Endothelial cell of umbilical vein (primary cell): ENCODE results near the gene ZNF587. TPM values are rescaled to one million over a fixed set of nuclear protein-coding genes. Genes with fewer than 3 reads are reported as not detected.
"Not testable (repeated sequence)": the region's sequence is repeated elsewhere in the genome, so short reads cannot be mapped to it uniquely, and the experiment has no call there.

ENCODE experiments used
- BruUV-seq: library from RNA; stranded (reverse); fragments of 400-500 nt; replicated peaks from 2 replicates; lab custom pipeline; 2021; lab: Mats Ljungman, UMichigan
- CTCF ChIA-PET: fragments of 300-600, 350-600 bp; sonication (Branson Sonifier 250); formaldehyde crosslinking; loops from one replicate; lab custom pipeline; 2021; ENCODE audit warnings: antibody characterized with exemption, inconsistent platforms; lab: Charles Lee
- POLR2A ChIA-PET: fragments of 300-600, 350-600 bp; sonication (Branson Sonifier 250); formaldehyde crosslinking; loops from one replicate; lab custom pipeline; 2021; ENCODE audit warnings: antibody characterized with exemption, inconsistent platforms; lab: Charles Lee
- DNase-seq: peaks from one replicate; pipeline ENCODE4 v3.0.0-alpha.2; 2011; ENCODE audit warnings: low read depth, low spot score
- FAIRE-seq: peaks from 2 replicates; lab custom pipeline; 2011; peaks lifted over from hg19 to GRCh38; lab: Jason Lieb, UNC
- H2AFZ ChIP-seq: 2 replicates; pipeline ENCODE4 v1.6.0; 2012; ENCODE audit warnings: low read depth, low read length, control low read depth, inconsistent platforms
- H3K27ac ChIP-seq: 2 replicates; pipeline ENCODE4 v1.5.1; 2011; ENCODE audit warnings: low read depth, mild to moderate bottlenecking, control low read depth, low read length, moderate library complexity; ENCODE audit not compliant: insufficient read depth
- H3K27me3 ChIP-seq, 2 experiments: 2 replicates each; pipeline versions ENCODE4 v1.6.0 to v1.6.1; 2011; ENCODE audit warnings: low read length in 2 of 2, mixed read lengths in 1 of 2; ENCODE audit not compliant: control insufficient read depth in 2 of 2, insufficient read depth in 2 of 2
- H3K36me3 ChIP-seq, 2 experiments: 2 replicates in 1 of 2; 3 replicates in 1 of 2; pipeline ENCODE4 v1.5.1; 2011; ENCODE audit warnings: low read length in 2 of 2, mild to moderate bottlenecking in 1 of 2, moderate library complexity in 1 of 2; ENCODE audit not compliant: control insufficient read depth in 2 of 2, insufficient read depth in 2 of 2; ENCODE audit errors: extremely low read depth in 1 of 2
- H3K4me1 ChIP-seq: 3 replicates; pipeline ENCODE4 v1.5.1; 2011; ENCODE audit warnings: mild to moderate bottlenecking, low read length; ENCODE audit not compliant: control insufficient read depth, insufficient read depth; ENCODE audit errors: extremely low read depth
- H3K4me2 ChIP-seq: 2 replicates; pipeline ENCODE4 v1.6.1; 2011; ENCODE audit warnings: low read length, control low read depth, mixed read lengths; ENCODE audit not compliant: insufficient read depth
- H3K4me3 ChIP-seq, 3 experiments: fragments of 200-600 bp in 1 of 3; sonication (generic), shearing (Covaris generic) in 1 of 3; replicated peaks in 1 of 3; 2 replicates each; pipeline ENCODE4 v1.5.1; 2011 to 2016; ENCODE audit warnings: control low read depth in 3 of 3, low read length in 3 of 3, mild to moderate bottlenecking in 2 of 3, inconsistent platforms in 1 of 3, low read depth in 1 of 3, moderate library complexity in 1 of 3; ENCODE audit not compliant: insufficient read depth in 1 of 3
- H3K79me2 ChIP-seq: 2 replicates; pipeline ENCODE4 v1.6.0; 2012; ENCODE audit warnings: low read length, inconsistent platforms; ENCODE audit not compliant: control insufficient read depth, insufficient read depth
- H3K9ac ChIP-seq: replicated peaks from 2 replicates; pipeline ENCODE3; 2011; ENCODE audit warnings: low read length, control low read depth; ENCODE audit not compliant: insufficient read depth; ENCODE audit errors: extremely low read depth
- H3K9me1 ChIP-seq: replicated peaks from 3 replicates; pipeline ENCODE4 v1.6.0; 2011; ENCODE audit warnings: mild to moderate bottlenecking, low read length; ENCODE audit not compliant: control insufficient read depth, insufficient read depth; ENCODE audit errors: extremely low read depth
- H3K9me3 ChIP-seq: replicated peaks from 2 replicates; pipeline ENCODE4 v1.5.1; 2012; ENCODE audit warnings: low read length, inconsistent platforms; ENCODE audit not compliant: control insufficient read depth, insufficient read depth
- H4K20me1 ChIP-seq: replicated peaks from 2 replicates; pipeline ENCODE3; 2011; ENCODE audit warnings: mild to moderate bottlenecking, low read length; ENCODE audit not compliant: control insufficient read depth, insufficient read depth; ENCODE audit errors: extremely low read depth
- EZH2 ChIP-seq: IDR thresholded peaks from 2 replicates; pipeline ENCODE4 v1.6.1; 2012; ENCODE audit warnings: borderline replicate concordance, low read depth, mild to moderate bottlenecking, moderate library complexity, low read length, inconsistent platforms; ENCODE audit not compliant: severe bottlenecking
- GATA2 ChIP-seq: IDR thresholded peaks from 2 replicates; pipeline ENCODE4 v1.7.0; 2011; ENCODE audit warnings: low read depth, mild to moderate bottlenecking, moderate library complexity, mixed read lengths, low read length; ENCODE audit not compliant: insufficient read length, insufficient read depth
- dilution Hi-C: fragments of 300-500 bp; cut with MboI; formaldehyde crosslinking; loops from one replicate; pipeline ENCODE4 v1.15.0; 2019; ENCODE audit warnings: low sequenced_read_pairs; ENCODE audit not compliant: extremely low pct_ligation_motif_present
- intact Hi-C: fragments of 100-400 bp; cut with micrococcal nuclease; formaldehyde crosslinking; loops from one replicate; pipeline ENCODE4 v1.10.0; 2022
- polyA plus RNA-seq, 4 experiments: library from polyadenylated mRNA; depleted of rRNA in 3 of 4; stranded (reverse) in 3 of 4; unstranded in 1 of 4; fragments of >200 nt; gene quantifications; 2 replicates each; pipeline versions ENCODE4 v1.2.1 to v1.2.3, GENCODE V29; 2011 to 2012; ENCODE audit warnings: missing spikeins in 1 of 4
- total RNA-seq: library from RNA; stranded (reverse); gene quantifications from 2 replicates; pipeline ENCODE4 v1.2.3, GENCODE V29; 2021
- TF ChIP-seq, protein P1 (sequence below): IDR thresholded peaks from 2 replicates; pipeline ENCODE4 v1.6.1; 2011; ENCODE audit not compliant: insufficient read depth, insufficient read length

ZNF587 gene
- total and polyA plus RNA-seq, 2 donors (not counting 3 experiments of a cell fraction or from before 2014, with no cell fraction given), result 13.1 to 44.0 TPM

DNA sequence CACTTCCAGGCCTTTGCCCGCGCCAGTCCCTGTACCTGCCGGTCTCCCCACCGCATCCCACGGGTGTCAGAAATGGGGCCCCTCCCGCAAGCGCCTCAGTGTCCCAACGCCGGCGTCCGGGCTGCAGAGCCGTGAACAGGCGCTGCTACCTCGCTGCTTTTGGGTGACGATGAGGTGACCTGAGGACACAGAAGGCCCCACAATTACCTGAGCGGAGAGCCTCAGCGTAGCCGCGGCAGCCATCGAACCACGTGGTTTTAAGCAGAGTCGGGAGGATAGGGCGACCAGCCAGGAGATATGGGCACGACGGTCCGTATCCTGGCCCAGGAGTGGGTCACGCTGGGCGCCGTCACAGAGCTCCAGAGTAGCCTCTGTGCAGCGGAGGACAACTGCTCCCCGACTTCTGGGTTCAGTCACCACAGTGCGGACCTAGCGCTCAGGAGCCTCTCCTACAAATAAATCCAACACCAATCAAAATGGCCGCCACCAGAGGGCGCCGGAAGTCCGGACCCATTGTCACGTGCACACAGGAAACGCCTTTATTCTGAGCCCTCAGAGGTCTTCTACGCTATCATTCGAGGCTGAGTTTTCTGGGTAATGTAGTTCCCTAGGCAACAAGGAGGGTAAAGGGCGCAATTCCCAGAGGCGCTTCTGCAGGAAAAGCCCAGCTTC, 39.0 kb downstream of the ZNF587 start, which contains the start of gene ZNF814:
TSS of gene ZNF814 (minus strand) at position 478 of the 672 bp plus-strand sequence. CDS start at position 243, 235 bp downstream.
- CTCF ChIA-PET, result no interaction called here
- H3K4me1 ChIP-seq, result peaks cover 6% of the 10 kb centered on the region
- no peaks in the 10 kb centered on the region for H3K9me1 ChIP-seq
- peak within 1 kb of the TSS in 2 of 3 experiments; percentile 52 to 62 for H3K4me3 ChIP-seq
- POLR2A ChIA-PET, result no interaction called here
- H3K4me2 ChIP-seq, result peak within 1 kb of the TSS; percentile 85
- H3K9ac ChIP-seq, result peak within 1 kb of the TSS; percentile 8
- no peaks in the 10 kb centered on the region for H3K79me2 ChIP-seq
- no peaks in the 10 kb centered on the region for H3K9me3 ChIP-seq
- peak; percentile 37 for DNase-seq
- TF ChIP-seq, protein P1, sequence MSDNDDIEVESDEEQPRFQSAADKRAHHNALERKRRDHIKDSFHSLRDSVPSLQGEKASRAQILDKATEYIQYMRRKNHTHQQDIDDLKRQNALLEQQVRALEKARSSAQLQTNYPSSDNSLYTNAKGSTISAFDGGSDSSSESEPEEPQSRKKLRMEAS, result no peak
- TF ChIP-seq GATA2 (no peak), EZH2 (no peak)
- peak within 1 kb of the TSS; percentile 70 for H2AFZ ChIP-seq
- no peak within 1 kb of the TSS for H3K27ac ChIP-seq
- intact Hi-C loops (no loop called here), dilution Hi-C loops (no loop called here)
- no peak for FAIRE-seq
- no peaks in the 10 kb centered on the region for H3K36me3 ChIP-seq
- H3K27me3 ChIP-seq, result no peaks in the 10 kb centered on the region
- H4K20me1 ChIP-seq, result no peaks in the 10 kb centered on the region
- BruUV-seq, result TSS peak; percentile 51

DNA sequence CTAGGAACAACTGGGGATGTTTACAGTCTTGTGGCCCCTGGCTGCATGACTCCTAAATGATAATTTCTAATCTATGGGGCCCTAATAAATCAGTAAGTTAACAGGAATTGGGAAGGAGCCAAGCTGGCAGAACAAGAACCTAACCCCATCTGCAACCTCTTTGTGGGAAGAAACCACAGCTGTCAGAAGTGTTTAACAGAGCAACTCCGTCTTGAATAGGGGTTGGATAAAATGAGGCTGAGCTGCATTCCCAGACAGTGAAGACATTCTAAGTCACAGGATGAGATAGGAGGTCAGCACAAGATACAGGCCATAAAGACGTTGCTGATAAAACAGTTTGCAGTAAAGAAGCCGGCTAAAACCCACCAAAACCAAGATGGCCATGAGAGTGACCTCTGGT, 41.0 kb downstream of the ZNF587 start:
- H3K4me3 ChIP-seq, H2AFZ ChIP-seq, H3K36me3 ChIP-seq, H3K27ac ChIP-seq, H3K9me3 ChIP-seq, dilution Hi-C loops, BruUV-seq, H3K4me2 ChIP-seq, H4K20me1 ChIP-seq, H3K27me3 ChIP-seq, H3K4me1 ChIP-seq, H3K9ac ChIP-seq, DNase-seq, H3K9me1 ChIP-seq, FAIRE-seq, H3K79me2 ChIP-seq, POLR2A ChIA-PET, intact Hi-C loops, CTCF ChIA-PET: not testable (repeated sequence)
